ENCODE data around the gene REL.

- TF ChIP-seq MAX (IDR thresholded peaks at IDR 0.05), result no peak
- TF ChIP-seq RAD21 (IDR thresholded peaks at IDR 0.05; ENCODE audit: low read depth), result no peak
- TF ChIP-seq FOXM1 (IDR thresholded peaks at IDR 0.05; ENCODE audit: borderline replicate concordance, low read depth), result no peak
- no peak for TF ChIP-seq EP300 (IDR thresholded peaks at IDR 0.05; ENCODE audit: borderline replicate concordance)
- TF ChIP-seq REST (IDR thresholded peaks at IDR 0.05; ENCODE audit: low read depth), result no peak
- TF ChIP-seq TCF12 (IDR thresholded peaks at IDR 0.05; ENCODE audit: low read depth), result no peak
- TF ChIP-seq YY1 (IDR thresholded peaks at IDR 0.05; ENCODE audit: low read depth), result no peak
- TF ChIP-seq USF1 (IDR thresholded peaks at IDR 0.05), result no peak
Observed at GRCh38 chr2:60837123-60837522, 44.3 kb upstream of the REL start.
